ENCODE data around the gene TFDP1. TPM values are rescaled to one million over a fixed set of nuclear protein-coding genes. Genes with fewer than 3 reads are reported as not detected.
"Not testable (repeated sequence)": the region's sequence is repeated elsewhere in the genome, so short reads cannot be mapped to it uniquely, and the experiment has no call there.

The TFDP1 gene
- total RNA-seq, 1 donor from 2014 or later = 49.5 TPM

- DNase-seq = no peak
These were observed 11.5 kb upstream of the TFDP1 start for GRCh38 chr13:113573065-113573464.

GRCh38 chr13:113576597-113576996, 8.0 kb upstream of the TFDP1 start:
- DNase-seq = no peak

- no peak for DNase-seq
These were observed 6.6 kb upstream of the TFDP1 start for GRCh38 chr13:113577881-113578435.

- DNase-seq = no peak
These were observed 4.9 kb upstream of the TFDP1 start for GRCh38 chr13:113579686-113580085.

GRCh38 chr13:113581871-113582270, 2.7 kb upstream of the TFDP1 start:
- DNase-seq = no peak

GRCh38 chr13:113582841-113583631, 1.5 kb upstream of the TFDP1 start:
- DNase-seq = no peak

- peak; percentile 15 for DNase-seq
These were observed 518 bp downstream of the TFDP1 start for GRCh38 chr13:113584870-113585671.

GRCh38 chr13:113585896-113586295, 1.3 kb downstream of the TFDP1 start:
- DNase-seq = no peak

- DNase-seq = no peak
These were observed 2.3 kb downstream of the TFDP1 start for GRCh38 chr13:113586661-113587479.

GRCh38 chr13:113588394-113589111, 4.0 kb downstream of the TFDP1 start:
- DNase-seq = no peak

GRCh38 chr13:113589251-113589960, 4.9 kb downstream of the TFDP1 start:
- peak; percentile 24 for DNase-seq

GRCh38 chr13:113589961-113590339, 5.4 kb downstream of the TFDP1 start:
- DNase-seq = no peak

GRCh38 chr13:113591750-113592149, 7.2 kb downstream of the TFDP1 start:
- DNase-seq = no peak

- DNase-seq = no peak
These were observed 8.0 kb downstream of the TFDP1 start for GRCh38 chr13:113592571-113592970.

- not testable (repeated sequence) for DNase-seq
These were observed 9.7 kb downstream of the TFDP1 start for GRCh38 chr13:113594066-113594821.

GRCh38 chr13:113595131-113595530, 10.6 kb downstream of the TFDP1 start:
- DNase-seq = no peak

- no peak for DNase-seq
These were observed 12.0 kb downstream of the TFDP1 start for GRCh38 chr13:113596321-113597200.

- no peak for DNase-seq
These were observed 13.0 kb downstream of the TFDP1 start for GRCh38 chr13:113597391-113598080.

GRCh38 chr13:113598081-113598410, 13.5 kb downstream of the TFDP1 start:
- DNase-seq = no peak

All from dermis blood vessel endothelial cell (primary cell).